Left ventricle myocardium superior (tissue), 1 donor: ENCODE data around the gene PNP. TPM values are rescaled to one million over a fixed set of nuclear protein-coding genes. Genes with fewer than 3 reads are reported as not detected.
"Not testable (repeated sequence)": the region's sequence is repeated elsewhere in the genome, so short reads cannot be mapped to it uniquely, and the experiment has no call there.

Experiments used
- ATAC-seq: fragments of 200-7000 bp; cut with Tn5 transposase; one replicate; pipeline ENCODE4 v1.9.1; 2020; ENCODE audit warnings: mild to moderate bottlenecking, moderate library complexity
- DNase-seq: peaks from one replicate; pipeline ENCODE4 v3.0.0-alpha.2; 2020
- intact Hi-C: fragments of 100-400 bp; cut with micrococcal nuclease; formaldehyde crosslinking; loops from one replicate; pipeline ENCODE4 v1.11.0; 2022
- long read RNA-seq: library from polyadenylated mRNA; unstranded; transcript quantifications from one replicate; pipeline ENCODE4 v2.0.0, GENCODE V29; 2021
- total RNA-seq: library from RNA; stranded (reverse); fragmentation: NEBNext Ultra II Directional; extraction: Animal tissue kit (Norgen Biotek cat#: 25700); gene quantifications from one replicate; pipeline ENCODE4 v1.2.1, GENCODE V29; 2021
- donor health status: DM: no; HTN: yes; CAD: no; lungs with severe emphysema.

The PNP gene
- 6.5 TPM for total RNA-seq
- long read RNA-seq, partial matches to known transcripts = 0 of 1 reads
- long read RNA-seq, other reads (novel, unspliced or antisense) = 0 of 1 reads

- DNase-seq (peak; percentile 88), ATAC-seq (peak; percentile 98)
- intact Hi-C loops = no loop called here
Measured at GRCh38 chr14:20469242-20469889, at the start of gene PNP. PNP (plus strand) TSS chr14:20469406; CDS start chr14:20469525, 119 bp downstream.

GRCh38 chr14:20419419-20419818 is 49.8 kb upstream of the PNP start:
- intact Hi-C loops = loop anchor here (10.0 kb wide), 1 partner anchor 185 kb away; no protein-coding TSS in a partner anchor
- no peak for DNase-seq
- ATAC-seq = no peak

DNA sequence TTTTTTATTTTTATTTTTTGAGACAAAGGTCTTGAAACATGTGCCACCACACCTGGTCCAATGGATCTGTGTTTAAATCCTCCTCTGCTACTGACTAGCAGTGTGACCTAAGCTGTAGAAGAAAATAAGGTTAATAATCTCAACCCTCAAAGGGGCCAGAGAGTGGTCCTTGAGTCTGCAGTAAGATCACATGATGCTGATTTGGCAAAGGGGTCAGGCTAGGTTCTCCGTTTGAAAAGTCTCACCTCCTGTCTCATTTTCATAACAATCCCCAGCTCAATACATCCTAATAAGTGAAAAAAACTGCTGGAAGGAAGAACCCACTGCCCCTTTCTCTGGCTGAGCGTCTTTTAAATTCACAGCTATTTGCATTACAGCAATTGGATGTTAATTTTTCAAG is 47.9 kb upstream of the PNP start:
- ATAC-seq (no peak), DNase-seq (no peak)
- intact Hi-C loops = no loop called here

- ATAC-seq = no peak
Measured at GRCh38 chr14:20422886-20423285, 46.3 kb upstream of the PNP start.

GRCh38 chr14:20424851-20425250 is 44.4 kb upstream of the PNP start:
- ATAC-seq = no peak
- intact Hi-C loops = no loop called here
- DNase-seq = no peak

More at GRCh38 chr14:20422886-20423285, 46.3 kb upstream of the PNP start:
- no peak for DNase-seq
- intact Hi-C loops = no loop called here

DNA sequence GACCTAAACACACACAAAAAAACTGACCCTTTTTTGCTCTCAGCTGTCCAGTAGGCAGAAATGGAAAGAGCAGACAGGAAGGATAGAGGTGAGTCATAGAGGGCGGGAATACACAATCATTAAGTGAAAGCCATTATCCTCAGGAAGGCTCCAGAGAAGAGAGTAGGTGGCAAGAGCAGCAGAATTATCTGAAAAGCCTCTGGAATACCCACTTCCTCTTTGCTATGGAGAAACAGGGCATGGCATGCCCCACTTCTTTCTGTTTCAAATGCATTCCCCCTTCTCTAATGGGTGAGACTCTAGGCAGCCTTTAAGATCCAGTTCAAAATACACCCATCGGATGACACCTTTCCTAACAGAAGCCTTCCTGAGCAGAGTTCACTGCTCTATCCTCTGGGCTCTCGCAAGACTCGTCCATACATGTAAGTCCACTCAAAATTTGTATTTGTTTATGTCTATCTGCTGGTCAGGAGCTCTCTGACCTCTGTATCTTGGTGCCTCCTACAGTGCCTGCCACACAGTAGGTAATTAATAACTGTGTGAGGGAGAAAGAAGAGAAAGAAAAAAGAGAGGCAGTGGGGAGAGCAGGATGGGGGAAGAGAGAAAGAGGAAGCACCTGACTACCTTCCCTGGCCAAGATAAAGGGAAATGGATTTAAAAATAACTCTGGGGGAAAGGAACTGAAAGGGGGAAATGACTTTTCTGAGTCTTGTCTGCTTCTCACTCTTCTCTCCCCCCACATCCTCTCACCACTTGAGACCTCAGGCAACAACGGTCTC is 41.8 kb upstream of the PNP start:
- ATAC-seq = peak; percentile 62
- intact Hi-C loops = no loop called here

GRCh38 chr14:20428010-20428365 is 41.2 kb upstream of the PNP start:
- no peak for ATAC-seq
- intact Hi-C loops = no loop called here
- DNase-seq = no peak

More for the DNA sequence above, 41.8 kb upstream of the PNP start:
- no peak for DNase-seq

- no peak for ATAC-seq
Measured at GRCh38 chr14:20428802-20429201, 40.4 kb upstream of the PNP start.

GRCh38 chr14:20429801-20430669 is 39.2 kb upstream of the PNP start:
- ATAC-seq (peak; percentile 51), DNase-seq (peak; percentile 62)
- intact Hi-C loops = no loop called here

More at GRCh38 chr14:20428802-20429201, 40.4 kb upstream of the PNP start:
- DNase-seq = no peak
- intact Hi-C loops = no loop called here

DNA sequence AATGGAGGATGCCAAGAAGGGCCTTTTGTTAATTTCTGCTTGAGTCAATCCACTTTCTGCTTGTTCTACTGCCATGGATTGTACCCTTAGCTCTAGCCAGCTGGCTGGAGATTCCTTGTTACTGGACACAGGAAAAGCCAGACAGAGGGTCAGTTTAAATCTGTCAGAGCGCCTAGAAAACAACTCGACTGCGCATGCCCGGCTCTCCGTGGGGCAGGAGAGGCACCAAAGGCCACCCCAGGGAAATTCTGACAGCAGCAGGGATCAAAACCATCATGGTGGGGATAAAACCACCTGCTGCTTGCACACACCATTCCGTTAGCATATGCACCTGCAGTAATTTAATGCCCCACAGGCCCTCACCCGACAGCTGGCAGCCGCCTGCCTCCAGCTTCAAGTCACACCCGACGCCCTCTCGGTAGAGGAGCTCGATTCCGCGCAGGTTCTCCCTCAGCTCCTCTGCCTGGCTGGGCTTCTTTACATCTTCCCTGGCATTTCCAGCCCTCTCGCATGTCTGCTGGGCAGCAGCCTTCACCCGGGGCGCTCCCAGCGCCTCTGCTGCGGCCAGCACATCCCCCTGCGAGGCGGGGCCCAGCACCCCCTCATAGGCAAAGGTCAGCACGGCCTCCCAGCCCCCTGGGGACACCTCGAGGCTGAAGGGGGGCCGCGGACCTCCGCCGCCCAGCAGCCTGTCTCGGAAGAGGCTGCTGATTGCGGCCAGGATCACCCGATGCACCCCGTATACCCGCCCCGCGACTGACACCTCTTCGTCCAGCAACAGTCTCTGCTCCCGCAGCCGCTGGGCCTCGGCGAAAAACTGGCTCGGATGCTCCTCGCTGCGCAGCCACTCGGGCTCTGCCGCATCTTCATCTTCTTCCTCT is 34.3 kb upstream of the PNP start:
- peak; percentile 80 for DNase-seq
- ATAC-seq = peak; percentile 85
- intact Hi-C loops = no loop called here

GRCh38 chr14:20435582-20436362 is 33.4 kb upstream of the PNP start, which contains the start of gene KLHL33:
KLHL33 (minus strand) TSS chr14:20436166; CDS start chr14:20435811, 355 bp downstream.
- DNase-seq (no peak), ATAC-seq (peak; percentile 35)
- intact Hi-C loops = no loop called here

DNA sequence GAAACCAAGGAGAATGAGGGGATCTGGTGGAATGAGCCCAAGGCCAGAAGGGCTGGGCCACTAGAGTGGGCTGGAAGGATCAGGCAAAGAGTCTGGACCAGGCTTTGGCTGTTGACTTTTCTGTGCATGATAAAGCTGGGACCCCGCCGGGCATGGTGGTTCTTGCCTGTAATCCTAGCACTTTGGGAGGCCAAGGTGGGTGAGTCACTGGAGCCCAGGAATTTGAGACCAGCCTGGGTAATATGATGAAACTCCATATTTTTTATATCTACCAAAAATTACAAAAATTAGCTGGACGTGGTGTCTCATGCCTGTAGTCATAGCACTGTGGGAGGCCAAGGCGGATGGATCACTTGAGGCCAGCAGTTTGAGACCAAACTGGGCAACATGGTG is 32.8 kb upstream of the PNP start:
- ATAC-seq = no peak
- DNase-seq = no peak
- intact Hi-C loops = no loop called here

DNA sequence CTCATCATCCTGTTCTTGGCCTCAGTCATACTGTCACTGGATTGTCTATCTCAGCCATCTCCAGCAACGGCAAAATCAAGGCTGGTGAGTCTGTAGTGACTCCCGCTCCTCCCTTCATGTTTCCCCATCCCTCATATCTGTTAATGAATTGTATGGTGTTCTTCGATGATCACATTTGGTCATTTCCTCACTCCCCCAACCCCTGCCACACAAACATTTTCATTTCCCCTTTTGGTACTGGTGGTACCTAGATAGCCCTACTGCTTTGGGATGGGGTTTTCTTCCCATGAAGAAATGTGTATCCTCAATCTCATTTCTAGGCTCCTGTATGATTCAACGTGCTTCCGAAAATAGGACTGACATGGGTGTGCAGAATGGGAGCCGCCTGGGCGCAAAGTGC is 30.5 kb upstream of the PNP start:
- intact Hi-C loops = no loop called here
- no peak for ATAC-seq
- no peak for DNase-seq

DNA sequence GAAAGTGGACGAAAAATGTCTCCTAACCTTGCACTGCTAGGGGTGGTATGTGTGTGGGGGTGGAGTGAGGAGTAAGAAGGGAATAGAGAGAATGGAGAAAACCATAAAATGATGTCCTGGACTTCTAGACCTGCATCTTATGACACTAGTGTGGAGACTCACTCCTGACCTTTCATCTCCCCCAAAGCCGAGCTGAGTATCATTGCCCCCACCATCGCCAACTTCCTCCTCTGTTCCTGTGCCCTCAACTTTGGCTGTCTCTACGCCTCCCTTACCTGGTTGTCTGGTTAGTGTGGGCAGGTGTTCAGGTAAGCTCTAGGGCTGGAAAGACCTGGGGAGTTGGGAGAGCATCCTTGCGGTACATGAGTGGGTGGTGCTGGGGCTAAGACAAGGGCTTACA is 28.7 kb upstream of the PNP start:
- ATAC-seq (no peak), DNase-seq (no peak)
- intact Hi-C loops = no loop called here

- no peak for ATAC-seq
- intact Hi-C loops = no loop called here
Measured at GRCh38 chr14:20440882-20441281, 28.3 kb upstream of the PNP start.

DNA sequence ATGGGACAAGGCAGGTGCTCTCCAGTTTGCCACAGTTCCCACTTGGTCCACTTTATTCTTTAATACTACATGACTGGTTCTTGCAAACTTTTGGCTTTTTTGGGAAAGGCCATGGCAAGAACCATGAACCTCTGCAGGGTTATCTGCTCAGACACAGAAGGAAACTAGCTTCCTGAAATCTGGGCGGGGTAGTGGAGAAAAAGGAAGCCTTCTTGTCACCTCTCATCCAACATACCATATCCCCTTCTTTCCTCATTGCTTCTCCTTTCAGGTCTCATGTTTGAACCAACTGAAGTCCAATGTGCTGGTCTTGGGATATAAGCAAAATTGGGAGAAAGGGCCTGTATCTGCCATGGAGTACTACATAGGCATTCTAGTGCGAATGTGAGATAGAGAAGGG is 27.7 kb upstream of the PNP start:
- DNase-seq (no peak), ATAC-seq (no peak)
- intact Hi-C loops = no loop called here

More at GRCh38 chr14:20440882-20441281, 28.3 kb upstream of the PNP start:
- DNase-seq = no peak

DNA sequence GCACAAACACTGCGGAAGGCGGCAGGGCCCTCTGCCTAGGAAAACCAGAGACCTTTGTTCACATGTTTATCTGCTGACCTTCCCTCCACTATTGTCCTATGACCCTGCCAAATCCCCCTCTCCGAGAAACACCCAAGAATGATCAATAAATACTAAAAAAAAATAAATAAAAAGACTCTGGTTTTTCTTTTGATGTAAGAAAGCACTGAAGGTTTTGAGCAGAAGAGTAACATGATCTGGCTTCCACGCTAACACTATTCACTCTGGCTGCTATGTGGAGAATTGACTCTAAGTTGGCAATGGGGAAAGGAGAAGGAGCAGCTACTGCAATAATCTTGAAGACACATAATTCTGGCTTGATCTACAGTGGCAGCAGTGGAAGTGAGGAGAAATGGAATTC is 25.6 kb upstream of the PNP start:
- DNase-seq, ATAC-seq, intact Hi-C loops: not testable (repeated sequence)

DNA sequence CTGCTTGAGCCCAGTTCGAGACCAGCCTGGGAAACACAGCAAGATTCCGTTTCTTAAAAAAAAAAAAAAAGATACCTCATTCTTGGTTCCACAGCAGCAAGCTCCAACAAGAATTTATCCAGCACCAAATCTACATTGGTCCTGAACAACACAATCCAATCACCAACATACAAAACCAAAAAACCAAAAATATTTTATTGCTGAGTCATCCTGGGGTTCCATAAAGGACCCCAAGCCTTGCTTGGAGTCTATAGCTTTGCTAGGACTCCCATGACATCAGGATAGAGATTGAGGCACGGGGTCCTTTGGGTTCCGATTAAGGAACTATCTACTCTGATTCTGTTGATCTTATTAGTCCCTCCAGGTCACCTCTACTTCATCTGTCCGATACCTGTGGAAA is 22.3 kb upstream of the PNP start:
- no peak for DNase-seq
- no peak for ATAC-seq
- intact Hi-C loops = no loop called here
